Ascending aorta (tissue), 2 donors: ENCODE results near the gene RAI14. TPM values are rescaled to one million over a fixed set of nuclear protein-coding genes. Genes with fewer than 3 reads are reported as not detected.
A peak's percentile ranks its signal among the peaks of the same experiment; 100 is the strongest.

Experiments
- DNase-seq, 2 donors: peaks; one replicate each; pipeline ENCODE4 v3.0.0-alpha.2; 2019; ENCODE audit warnings: low spot score in 2 of 2
- H3K27ac ChIP-seq, 2 donors: fragments of 200-600 bp; sonication (generic); one replicate each; pipeline ENCODE4 v1.5.1; 2016 to 2017; ENCODE audit warnings: mild to moderate bottlenecking in 1 of 2
- H3K27me3 ChIP-seq: fragments of 200-600 bp; sonication (generic); one replicate; pipeline ENCODE4 v1.5.1; 2017
- H3K36me3 ChIP-seq, 2 donors: fragments of 200-600 bp; sonication (generic); one replicate each; pipeline ENCODE4 v1.5.1; 2016
- H3K4me1 ChIP-seq, 2 donors: fragments of 200-600 bp; sonication (generic); one replicate each; pipeline ENCODE4 v1.5.1; 2016 to 2017; ENCODE audit warnings: mild to moderate bottlenecking in 1 of 2
- H3K4me3 ChIP-seq, 2 donors: fragments of 200-600 bp; sonication (generic); one replicate each; pipeline ENCODE4 v1.5.1; 2016 to 2017; ENCODE audit warnings: mild to moderate bottlenecking in 1 of 2
- H3K9me3 ChIP-seq, 2 donors: fragments of 200-600 bp; sonication (generic); one replicate each; pipeline ENCODE4 v1.5.1; 2016
- intact Hi-C: fragments of 100-400 bp; cut with DNase I; formaldehyde crosslinking; loops from one replicate; pipeline ENCODE4 v1.15.1; 2023
- total RNA-seq: library from RNA; depleted of rRNA; stranded (reverse); fragments of >200 nt; gene quantifications from one replicate; pipeline ENCODE4 v1.1.0, GENCODE V29; 2016
- TF ChIP-seq, protein P1 (sequence below), 3 experiments: fragments of 200-600 bp in 2 of 3; fragments of 450-650 bp in 1 of 3; sonication (generic) in 2 of 3; IDR thresholded peaks; one replicate each; pipeline ENCODE4 v1.5.1; 2016 to 2019; ENCODE audit warnings: antibody characterized with exemption in 3 of 3, mild to moderate bottlenecking in 1 of 3, moderate library complexity in 1 of 3

Gene RAI14
- total RNA-seq, 1 donor from 2014 or later = 134 TPM

DNA sequence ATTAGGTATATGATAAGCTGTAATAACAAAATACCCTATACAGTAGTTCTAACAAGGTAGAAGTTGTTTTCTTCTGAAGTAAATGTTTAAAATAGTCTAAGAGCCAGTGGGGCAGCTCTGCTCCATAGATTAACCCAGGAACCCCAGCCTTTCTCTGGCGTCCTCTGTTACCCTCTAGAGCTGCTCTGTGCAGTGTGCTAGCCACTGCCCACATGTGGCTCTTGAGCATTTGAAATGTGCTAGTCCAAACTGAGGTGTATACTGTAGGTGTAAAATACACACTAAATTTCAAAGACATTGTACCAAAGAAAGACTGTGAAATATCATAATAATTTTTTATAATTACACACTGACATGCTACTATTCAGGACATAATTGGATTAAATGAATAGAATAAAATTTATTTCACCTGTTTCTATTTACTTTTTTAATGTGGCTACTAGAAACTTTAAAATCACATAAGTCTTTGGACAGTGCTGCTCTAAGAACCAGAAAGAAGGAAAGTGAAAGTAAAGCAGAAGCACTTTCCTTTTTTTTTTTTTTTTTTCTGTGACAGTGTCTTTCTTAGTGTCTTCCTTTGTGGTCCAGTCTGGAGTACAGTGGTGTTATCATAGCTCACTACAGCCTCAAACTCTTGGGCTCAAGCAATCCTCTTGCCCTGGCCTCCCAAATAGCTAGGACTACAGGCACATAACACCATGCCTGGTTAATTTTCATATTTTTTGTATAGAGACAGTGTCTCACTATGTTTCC lies 39.3 kb downstream of the RAI14 start:
- Histone ChIP-seq H3K9me3 (no peaks in the 10 kb centered on the region), H3K4me3 (peak overlapping the region; percentile 9), H3K27me3 (no peaks in the 10 kb centered on the region), H3K4me1 (peaks cover 16 to 43% of the 10 kb centered on the region in 2 donors), H3K36me3 (no peaks in the 10 kb centered on the region), H3K27ac (peak overlapping the region; percentile 63 to 70)
- intact Hi-C loops = loop anchor here (5.0 kb wide), 1 partner anchor 42 kb away; no protein-coding TSS in a partner anchor
- no peak for DNase-seq
- TF ChIP-seq, protein P1, sequence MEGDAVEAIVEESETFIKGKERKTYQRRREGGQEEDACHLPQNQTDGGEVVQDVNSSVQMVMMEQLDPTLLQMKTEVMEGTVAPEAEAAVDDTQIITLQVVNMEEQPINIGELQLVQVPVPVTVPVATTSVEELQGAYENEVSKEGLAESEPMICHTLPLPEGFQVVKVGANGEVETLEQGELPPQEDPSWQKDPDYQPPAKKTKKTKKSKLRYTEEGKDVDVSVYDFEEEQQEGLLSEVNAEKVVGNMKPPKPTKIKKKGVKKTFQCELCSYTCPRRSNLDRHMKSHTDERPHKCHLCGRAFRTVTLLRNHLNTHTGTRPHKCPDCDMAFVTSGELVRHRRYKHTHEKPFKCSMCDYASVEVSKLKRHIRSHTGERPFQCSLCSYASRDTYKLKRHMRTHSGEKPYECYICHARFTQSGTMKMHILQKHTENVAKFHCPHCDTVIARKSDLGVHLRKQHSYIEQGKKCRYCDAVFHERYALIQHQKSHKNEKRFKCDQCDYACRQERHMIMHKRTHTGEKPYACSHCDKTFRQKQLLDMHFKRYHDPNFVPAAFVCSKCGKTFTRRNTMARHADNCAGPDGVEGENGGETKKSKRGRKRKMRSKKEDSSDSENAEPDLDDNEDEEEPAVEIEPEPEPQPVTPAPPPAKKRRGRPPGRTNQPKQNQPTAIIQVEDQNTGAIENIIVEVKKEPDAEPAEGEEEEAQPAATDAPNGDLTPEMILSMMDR (IDR thresholded peaks at IDR 0.05) = no peak

DNA sequence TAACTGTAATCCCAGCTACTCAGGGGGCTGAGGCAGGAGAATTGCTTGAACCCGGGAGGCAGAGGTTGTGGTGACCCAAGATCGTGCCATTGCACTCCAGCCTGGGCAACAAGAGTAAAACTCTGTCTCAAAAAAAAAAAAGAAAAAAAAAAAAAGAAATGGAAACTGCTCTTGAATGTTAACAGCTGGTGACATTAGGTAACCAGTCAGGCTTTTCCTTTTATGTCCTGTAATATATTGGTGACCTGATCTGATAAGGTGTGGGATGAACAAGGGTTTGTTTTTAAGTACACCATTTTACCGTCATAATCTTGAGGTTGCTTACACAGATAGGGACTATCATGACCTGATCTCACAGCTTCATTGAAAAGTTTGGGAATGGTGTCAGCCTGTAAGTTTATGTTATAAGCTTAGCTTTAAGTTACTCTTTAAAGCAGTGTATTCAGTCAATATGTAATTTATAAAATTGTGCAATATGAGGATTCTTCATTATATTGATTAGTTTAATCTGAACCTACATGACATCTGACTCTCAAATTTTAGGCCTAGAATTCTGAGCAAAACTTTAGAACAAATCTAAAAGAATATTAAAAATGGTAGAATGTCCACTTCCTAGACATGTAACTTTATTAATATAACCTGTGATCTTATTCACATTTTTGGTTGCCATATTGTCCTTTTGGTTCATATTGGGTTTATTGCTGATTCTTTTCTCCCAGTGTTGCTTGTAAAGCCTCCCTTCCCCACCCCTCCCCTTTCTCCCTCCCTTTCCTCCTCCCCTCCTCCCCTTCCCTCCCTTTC lies 41.4 kb downstream of the RAI14 start:
- Histone ChIP-seq H3K4me3 (no peak overlapping the region), H3K27ac (no peak overlapping the region), H3K36me3 (no peaks in the 10 kb centered on the region), H3K27me3 (no peaks in the 10 kb centered on the region), H3K4me1 (peaks cover 15 to 29% of the 10 kb centered on the region in 2 donors), H3K9me3 (no peaks in the 10 kb centered on the region)
- intact Hi-C loops = loop anchor here (5.0 kb wide), 1 partner anchor 40 kb away; no protein-coding TSS in a partner anchor
- TF ChIP-seq, protein P1 (IDR thresholded peaks at IDR 0.05) = no peak
- DNase-seq = no peak

DNA sequence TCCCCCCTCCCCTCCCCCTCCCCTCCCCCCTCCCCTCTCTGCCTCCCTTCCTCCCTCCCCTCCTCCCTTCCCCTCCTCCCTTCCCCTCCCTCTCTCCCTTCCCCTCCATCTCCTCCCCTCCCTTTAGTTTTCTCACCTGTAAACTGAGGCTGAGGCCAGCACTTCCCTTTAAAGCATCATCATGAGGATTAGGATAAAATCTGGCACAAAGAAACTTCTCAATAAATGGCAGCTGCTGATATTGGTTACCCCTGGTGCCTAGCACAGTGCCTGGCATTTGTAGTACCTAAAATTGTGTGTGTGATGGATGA lies 41.9 kb downstream of the RAI14 start:
- Histone ChIP-seq H3K9me3 (no peaks in the 10 kb centered on the region), H3K4me1 (peaks cover 12 to 23% of the 10 kb centered on the region in 2 donors), H3K4me3 (no peak overlapping the region), H3K27ac (no peak overlapping the region), H3K36me3 (no peaks in the 10 kb centered on the region), H3K27me3 (no peaks in the 10 kb centered on the region)
- DNase-seq = no peak
- intact Hi-C loops = loop anchor here (5.0 kb wide), 1 partner anchor 39 kb away; no protein-coding TSS in a partner anchor
- TF ChIP-seq, protein P1 (IDR thresholded peaks at IDR 0.05) = no peak

DNA sequence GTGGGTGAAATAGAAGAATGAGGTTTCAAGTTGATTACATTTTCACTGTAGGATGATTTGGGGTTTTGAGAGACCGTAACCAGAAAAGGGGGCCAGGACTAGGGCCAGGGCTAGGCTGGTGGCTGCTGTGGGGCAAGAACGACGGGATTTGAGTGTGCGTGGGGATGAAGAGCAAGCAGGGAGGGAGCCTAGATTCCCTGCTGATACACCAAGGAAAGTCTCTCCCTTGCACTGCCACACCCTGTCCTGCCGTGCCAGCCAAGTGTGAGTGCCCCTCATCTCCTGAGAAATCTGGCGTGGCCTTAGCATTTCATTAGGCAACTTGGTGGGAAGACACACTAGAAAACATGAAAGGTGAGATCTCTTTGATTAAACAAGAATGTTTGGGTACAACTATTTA lies 42.6 kb downstream of the RAI14 start:
- no peak for DNase-seq
- H3K4me1 ChIP-seq = peaks cover 7 to 16% of the 10 kb centered on the region in 2 donors
- H3K9me3 ChIP-seq = no peaks in the 10 kb centered on the region
- no peaks in the 10 kb centered on the region for H3K27me3 ChIP-seq
- H3K36me3 ChIP-seq = no peaks in the 10 kb centered on the region
- intact Hi-C loops = loop anchor here (5.0 kb wide), 1 partner anchor 39 kb away; no protein-coding TSS in a partner anchor
- H3K27ac ChIP-seq = no peak overlapping the region
- TF ChIP-seq, protein P1 (IDR thresholded peaks at IDR 0.05) = no peak
- H3K4me3 ChIP-seq = no peak overlapping the region

DNA sequence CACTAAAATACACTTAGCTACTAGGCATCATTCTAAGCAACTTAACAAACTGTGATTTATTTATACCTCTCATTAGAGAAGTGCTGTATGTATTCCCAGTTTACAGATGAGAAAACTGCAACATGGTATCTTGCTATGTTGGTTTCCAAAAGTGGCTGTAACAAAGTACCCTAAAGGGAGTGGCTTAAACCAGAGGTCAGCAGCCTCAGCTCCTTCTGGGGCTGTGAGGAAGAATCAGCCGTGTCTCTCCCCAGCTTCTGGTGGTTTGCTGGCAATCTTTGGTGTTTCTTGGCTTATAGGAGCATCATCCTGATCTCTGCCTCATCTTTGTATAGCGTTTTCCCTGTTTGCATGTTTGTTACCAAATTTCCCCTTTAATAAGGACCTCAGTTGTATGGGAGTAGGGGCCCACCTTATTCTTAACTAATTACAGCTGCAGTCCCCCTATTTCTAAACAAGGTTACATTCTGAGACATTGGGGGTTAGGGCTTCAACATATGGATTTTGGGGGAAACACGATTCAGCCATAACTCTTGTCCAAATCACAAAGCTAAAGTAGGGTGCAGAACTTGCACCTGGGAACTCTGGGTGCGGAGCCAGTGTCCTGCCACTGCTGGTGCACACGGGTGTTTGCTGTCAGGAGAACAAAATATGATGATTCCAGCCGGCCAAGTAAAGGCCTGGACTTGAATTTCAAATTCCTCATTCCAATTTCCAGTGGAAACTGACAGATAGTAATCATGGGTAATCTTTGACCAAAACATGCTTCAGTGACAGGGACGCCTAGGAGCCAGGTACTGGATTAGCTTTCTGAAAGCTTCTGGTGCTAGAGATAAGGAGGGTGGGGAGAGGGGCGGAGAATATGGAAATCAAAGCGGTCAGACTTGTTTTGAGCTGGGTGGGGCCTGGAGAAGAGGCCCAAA lies 43.3 kb downstream of the RAI14 start:
- H3K36me3 ChIP-seq = no peaks in the 10 kb centered on the region
- intact Hi-C loops = loop anchor here (5.0 kb wide), 1 partner anchor 38 kb away; no protein-coding TSS in a partner anchor
- no peaks in the 10 kb centered on the region for H3K27me3 ChIP-seq
- no peaks in the 10 kb centered on the region for H3K9me3 ChIP-seq
- peaks cover 6 to 10% of the 10 kb centered on the region in 2 donors for H3K4me1 ChIP-seq
- no peak overlapping the region for H3K4me3 ChIP-seq
- DNase-seq = no peak
- TF ChIP-seq, protein P1 (IDR thresholded peaks at IDR 0.05) = no peak
- H3K27ac ChIP-seq = no peak overlapping the region
